Measurements from ENCODE around the gene HS3ST4.

The HS3ST4 gene

DNA sequence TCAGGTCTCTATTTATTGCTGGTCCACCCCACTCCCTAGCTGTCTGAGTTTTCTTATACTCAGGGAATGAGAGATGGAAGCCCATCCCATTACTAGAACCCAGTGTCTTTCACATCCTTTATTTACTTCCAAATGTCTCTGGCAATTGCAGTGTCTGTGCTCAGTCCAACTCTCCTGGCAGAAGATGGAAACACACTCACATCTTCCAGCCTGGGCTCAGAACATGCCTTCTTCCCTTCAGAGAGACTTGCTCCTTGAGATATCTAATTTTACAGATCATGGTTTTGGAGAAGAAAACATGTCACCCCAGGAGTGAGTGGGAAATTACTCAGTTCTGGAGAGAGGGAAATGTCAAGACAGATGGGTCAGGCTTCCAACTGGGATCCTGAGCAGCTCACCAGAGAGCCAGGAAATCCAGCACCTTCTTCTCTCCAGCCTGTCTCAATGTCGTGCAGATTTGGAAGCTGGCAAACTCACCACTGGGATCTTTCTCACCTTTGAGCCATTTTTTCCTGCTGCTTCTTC lies 494.4 kb downstream of the HS3ST4 start:
- DNase-seq (ENCODE audit: low read depth in 2 of 2), result no peak

Data from stimulated activated CD8-positive, alpha-beta memory T cell treated with anti-CD3 and anti-CD28 coated beads, Interleukin-7, amount 100 ng/mL, for 1 hour (primary cell).